ENCODE measurements around the gene ZNF436. TPM values are rescaled to one million over a fixed set of nuclear protein-coding genes. Genes with fewer than 3 reads are reported as not detected.
A peak's percentile ranks its signal among the peaks of the same experiment; 100 is the strongest.

ZNF436 gene
- total and polyA plus RNA-seq, 2 experiments from 2014 or later: 25.3 to 52.1 TPM

DNA sequence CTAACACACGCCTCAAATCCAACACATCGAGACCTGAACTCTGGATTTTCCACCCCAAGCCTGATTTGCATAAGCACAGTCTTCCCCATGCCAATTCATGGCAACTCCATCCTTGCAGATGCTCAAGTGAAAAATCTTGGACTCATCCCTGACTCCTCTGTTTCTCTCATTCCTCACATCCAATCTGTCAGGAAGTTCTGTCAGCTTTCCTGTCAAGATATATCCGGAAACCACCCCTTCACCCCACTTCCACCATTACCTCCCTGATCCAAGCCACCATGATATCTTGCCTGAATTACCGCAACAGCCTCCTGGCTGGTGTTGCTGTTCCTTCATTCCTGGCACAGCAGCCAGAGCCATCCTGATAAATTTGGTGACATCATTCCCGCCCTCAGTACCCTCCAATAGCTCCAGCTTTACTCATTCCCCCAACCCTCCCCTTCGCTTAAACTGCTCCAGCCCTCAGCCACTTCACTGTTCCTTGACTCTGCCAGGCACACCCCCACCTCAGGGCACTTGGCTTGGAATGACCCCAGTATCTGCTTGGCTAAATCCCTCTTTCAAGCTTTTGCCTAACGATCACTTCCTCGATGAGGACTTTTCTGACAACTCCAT lies 37.5 kb upstream of the ZNF436 start:
- no peak for TF ChIP-seq CTCF (IDR thresholded peaks at IDR 0.05; ENCODE audit: low read depth, low read length)
- H3K4me1 ChIP-seq (ENCODE audit: low read depth): peaks cover 27% of the 10 kb centered on the region
- no peak overlapping the region for H3K4me3 ChIP-seq
- peaks cover 19% of the 10 kb centered on the region for H3K36me3 ChIP-seq
- DNase-seq (ENCODE audit: low read depth in 1 of 2, low spot score in 1 of 2): peak in 1 of 2 donors; percentile 64
- H3K27me3 ChIP-seq: no peaks in the 10 kb centered on the region
- H3K9me3 ChIP-seq (ENCODE audit: low read depth): no peaks in the 10 kb centered on the region
- H3K27ac ChIP-seq: no peak overlapping the region

- no peak overlapping the region for H3K4me3 ChIP-seq
- H3K27ac ChIP-seq: no peak overlapping the region
- no peaks in the 10 kb centered on the region for H3K27me3 ChIP-seq
- no peaks in the 10 kb centered on the region for H3K9me3 ChIP-seq (ENCODE audit: low read depth)
- peaks cover 19% of the 10 kb centered on the region for H3K4me1 ChIP-seq (ENCODE audit: low read depth)
- peaks cover 21% of the 10 kb centered on the region for H3K36me3 ChIP-seq
- no peak for TF ChIP-seq CTCF (IDR thresholded peaks at IDR 0.05; ENCODE audit: low read depth, low read length)
- DNase-seq (ENCODE audit: low read depth in 1 of 2, low spot score in 1 of 2): no peak
These were observed 36.3 kb upstream of the ZNF436 start for GRCh38 chr1:23405946-23406345.

DNA sequence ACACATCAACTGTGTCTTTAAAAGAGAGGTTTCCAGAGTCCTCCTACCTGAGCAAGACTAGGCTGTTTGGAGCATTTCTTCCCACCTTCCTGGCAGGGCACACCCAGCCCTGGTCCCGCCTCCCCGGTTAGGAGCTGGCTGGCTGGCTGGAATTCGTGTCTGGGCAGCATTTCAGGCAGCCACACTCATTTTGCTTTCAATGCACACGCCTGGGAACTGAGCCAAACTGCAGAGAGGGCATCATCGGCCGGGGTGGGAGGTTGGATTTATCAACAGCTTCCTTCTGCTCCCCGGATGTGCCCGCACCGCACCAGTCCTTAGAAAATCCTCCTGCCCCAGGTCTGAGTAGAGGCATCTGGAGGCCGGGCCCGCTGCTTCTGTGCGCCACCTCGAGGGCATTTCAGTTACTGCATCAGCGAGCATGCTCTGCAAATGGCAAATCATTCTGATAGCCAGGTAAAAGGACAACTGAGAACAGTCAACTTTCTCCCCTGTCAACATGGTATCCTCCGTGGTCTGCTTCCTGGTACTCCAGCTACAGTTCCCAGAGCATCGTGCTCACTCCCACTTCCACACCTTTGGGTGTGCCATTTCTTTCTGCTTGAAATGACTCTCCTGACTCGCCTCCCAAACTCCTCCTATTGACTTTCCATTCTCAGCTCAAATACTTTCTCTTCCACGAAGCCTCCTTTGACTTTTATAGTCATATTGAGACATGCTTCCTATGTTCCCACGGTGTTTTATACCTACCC lies 34.3 kb upstream of the ZNF436 start:
- Histone ChIP-seq H3K36me3 (peaks cover 18% of the 10 kb centered on the region), H3K9me3 (ENCODE audit: low read depth) (no peaks in the 10 kb centered on the region), H3K4me3 (no peak overlapping the region), H3K27ac (peak overlapping the region; percentile 77), H3K27me3 (no peaks in the 10 kb centered on the region), H3K4me1 (ENCODE audit: low read depth) (peaks cover 13% of the 10 kb centered on the region)
- peak; percentile 96 for TF ChIP-seq CTCF (IDR thresholded peaks at IDR 0.05; ENCODE audit: low read depth, low read length)
- peak; percentile 95 for DNase-seq (ENCODE audit: low read depth in 1 of 2, low spot score in 1 of 2)

- Histone ChIP-seq H3K27ac (peak overlapping the region; percentile 77), H3K36me3 (peaks cover 14% of the 10 kb centered on the region), H3K4me3 (no peak overlapping the region), H3K4me1 (ENCODE audit: low read depth) (peaks cover 12% of the 10 kb centered on the region), H3K9me3 (ENCODE audit: low read depth) (no peaks in the 10 kb centered on the region), H3K27me3 (no peaks in the 10 kb centered on the region)
- DNase-seq (ENCODE audit: low read depth in 1 of 2, low spot score in 1 of 2): no peak
- no peak for TF ChIP-seq CTCF (IDR thresholded peaks at IDR 0.05; ENCODE audit: low read depth, low read length)
These were observed 33.7 kb upstream of the ZNF436 start for GRCh38 chr1:23403355-23403734.

- no peaks in the 10 kb centered on the region for H3K9me3 ChIP-seq (ENCODE audit: low read depth)
- no peaks in the 10 kb centered on the region for H3K27me3 ChIP-seq
- no peak overlapping the region for H3K4me3 ChIP-seq
- DNase-seq (ENCODE audit: low read depth in 1 of 2, low spot score in 1 of 2): peak in 1 of 2 donors; percentile 63
- H3K27ac ChIP-seq: peak overlapping the region; percentile 77
- H3K36me3 ChIP-seq: peaks cover 11% of the 10 kb centered on the region
- no peak for TF ChIP-seq CTCF (IDR thresholded peaks at IDR 0.05; ENCODE audit: low read depth, low read length)
- peaks cover 12% of the 10 kb centered on the region for H3K4me1 ChIP-seq (ENCODE audit: low read depth)
These were observed 33.4 kb upstream of the ZNF436 start for GRCh38 chr1:23403038-23403336.
